Measurements from ENCODE around the gene CLDN17. TPM values are rescaled to one million over a fixed set of nuclear protein-coding genes. Genes with fewer than 3 reads are reported as not detected.

The CLDN17 gene
- total and polyA plus RNA-seq, 9 of the 15 experiments (the other 6 are each of a cell fraction or from before 2014, with no cell fraction given): not detected

- no peak for TF ChIP-seq MAZ (CRISPR knock-in tag; conservative IDR thresholded peaks at IDR 0.05 in 1 of 2, IDR thresholded peaks at IDR 0.05 in 1 of 2)
- TF ChIP-seq KLF10 (CRISPR knock-in tag; IDR thresholded peaks at IDR 0.05): no peak
- no peak for TF ChIP-seq NCOR1 (IDR thresholded peaks at IDR 0.05)
Observed at GRCh38 chr21:30152792-30153191, 13.8 kb downstream of the CLDN17 start (continued).

DNA sequence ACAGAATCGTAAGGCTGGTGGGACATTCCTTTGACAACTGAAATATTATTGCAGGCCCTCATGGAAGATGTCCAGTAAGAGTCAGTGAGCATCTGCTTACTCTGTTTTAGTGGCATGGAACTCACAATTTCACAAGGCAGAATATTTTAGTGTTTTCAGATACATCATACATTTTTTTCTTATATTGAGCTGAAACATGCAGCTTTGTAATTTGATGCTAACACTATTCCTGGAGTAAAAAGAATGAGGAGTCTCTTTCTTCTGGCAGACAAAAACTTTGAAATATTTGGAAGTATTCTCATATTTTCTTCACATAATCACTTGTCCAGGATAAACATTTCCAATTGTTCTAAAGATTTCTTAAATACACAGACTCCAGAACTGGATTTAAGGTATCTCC lies 17.7 kb downstream of the CLDN17 start:
- no peak for FAIRE-seq
- H4K20me1 ChIP-seq (replicated peaks; ENCODE audit: control insufficient read depth, insufficient read depth, low read length): no peaks in the 10 kb centered on the region

More for the DNA sequence above, 17.7 kb downstream of the CLDN17 start:
- TF ChIP-seq HDAC2 (IDR thresholded peaks at IDR 0.05) (no peak), PRMT5 (CRISPR knock-in tag; IDR thresholded peaks at IDR 0.05) (no peak), SAFB2 (IDR thresholded peaks at IDR 0.05; ENCODE audit: borderline replicate concordance, low read depth, low read length, severe bottlenecking) (no peak), TAL1 (IDR thresholded peaks at IDR 0.05) (no peak), ZNF174 (CRISPR knock-in tag; IDR thresholded peaks at IDR 0.05) (no peak), SMARCE1 (IDR thresholded peaks at IDR 0.05) (no peak), RNF2 (IDR thresholded peaks at IDR 0.05) (no peak), NR2C1 (IDR thresholded peaks at IDR 0.05) (no peak), NR2C1 (tag; IDR thresholded peaks at IDR 0.05) (no peak), MBD1 (CRISPR knock-in tag; IDR thresholded peaks at IDR 0.05) (no peak), FOXJ2 (tag; IDR thresholded peaks at IDR 0.05) (no peak), SP2 (IDR thresholded peaks at IDR 0.05; ENCODE audit: extremely low read depth, low read depth, low read length, poor library complexity, severe bottlenecking) (no peak), ZNF282 (CRISPR knock-in tag; IDR thresholded peaks at IDR 0.05) (no peak), POLR2AphosphoS2 (IDR thresholded peaks at IDR 0.05; ENCODE audit: low read length) (no peak), MXI1 (IDR thresholded peaks at IDR 0.05; ENCODE audit: low read depth, low read length) (no peak), ZBTB2 (IDR thresholded peaks at IDR 0.05) (no peak), E2F3 (CRISPR knock-in tag; IDR thresholded peaks at IDR 0.05) (no peak)
- TF ChIP-seq, protein P1, sequence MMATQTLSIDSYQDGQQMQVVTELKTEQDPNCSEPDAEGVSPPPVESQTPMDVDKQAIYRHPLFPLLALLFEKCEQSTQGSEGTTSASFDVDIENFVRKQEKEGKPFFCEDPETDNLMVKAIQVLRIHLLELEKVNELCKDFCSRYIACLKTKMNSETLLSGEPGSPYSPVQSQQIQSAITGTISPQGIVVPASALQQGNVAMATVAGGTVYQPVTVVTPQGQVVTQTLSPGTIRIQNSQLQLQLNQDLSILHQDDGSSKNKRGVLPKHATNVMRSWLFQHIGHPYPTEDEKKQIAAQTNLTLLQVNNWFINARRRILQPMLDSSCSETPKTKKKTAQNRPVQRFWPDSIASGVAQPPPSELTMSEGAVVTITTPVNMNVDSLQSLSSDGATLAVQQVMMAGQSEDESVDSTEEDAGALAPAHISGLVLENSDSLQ (IDR thresholded peaks at IDR 0.05): no peak
- H3K79me2 ChIP-seq (ENCODE audit: control insufficient read depth, insufficient read depth, low read length): no peaks in the 10 kb centered on the region
- intact Hi-C loops (cut with micrococcal nuclease) (no loop called here), in situ Hi-C loops (cut with MboI) (no loop called here)
- H3K27me3 ChIP-seq (ENCODE audit: control insufficient read depth in 2 of 2, insufficient read depth in 2 of 2, low read length in 2 of 2): no peaks in the 10 kb centered on the region
- DNase-seq (ENCODE audit: extremely low read depth in 1 of 4, low spot score in 3 of 4): no peak
- ATAC-seq: no peak
- H3K4me3 ChIP-seq: no peak overlapping the region
- ChIA-PET POLR2A (no interaction called here), CTCF (ENCODE audit: low intra/inter-chr PET ratio) (no interaction called here)
- no TSS peak for BruUV-seq (replicated peaks)
- 0% methylated on average over 1 of the region's 1 CpG for WGBS (ENCODE audit: insufficient coverage, low coverage, missing lambda C conversion rate)
- H3K9me1 ChIP-seq (ENCODE audit: control insufficient read depth, insufficient read depth, low read length): no peaks in the 10 kb centered on the region
- H3K4me1 ChIP-seq (replicated peaks in 1 of 2; ENCODE audit: control insufficient read depth in 2 of 2, insufficient read depth in 2 of 2, low read length in 2 of 2): no peaks in the 10 kb centered on the region
- no peak overlapping the region for H3K9ac ChIP-seq (ENCODE audit: insufficient read depth in 1 of 2, low read depth in 2 of 2, low read length in 2 of 2)
- no peak overlapping the region for H3K4me2 ChIP-seq (ENCODE audit: insufficient read depth, low read length)
- H3K36me3 ChIP-seq (ENCODE audit: control insufficient read depth, insufficient read depth, low read length): no peaks in the 10 kb centered on the region
- no peaks in the 10 kb centered on the region for H3K9me3 ChIP-seq (replicated peaks; ENCODE audit: control insufficient read depth, insufficient read depth, low read depth, low read length)
- no peak overlapping the region for H3K27ac ChIP-seq (ENCODE audit: extremely low read depth, low read depth, low read length)
- H2AFZ ChIP-seq (ENCODE audit: low read depth, low read length): no peak overlapping the region
